GM21786 (cell line): ENCODE results near the gene PPP1R13L.
A peak's percentile ranks its signal among the peaks of the same experiment; 100 is the strongest.

Source experiments
- ATAC-seq: cut with Tn5 transposase; IDR thresholded peaks from one replicate; pipeline ENCODE4 v1.9.1; 2021; ENCODE audit not compliant: unreplicated experiment

PPP1R13L gene

GRCh38 chr19:45370410-45371204 lies 34.3 kb downstream of the PPP1R13L start, which contains the start of gene ERCC2:
Gene ERCC2, minus strand, starts transcription at chr19:45370573. Its CDS starts 33 bp downstream, at chr19:45370540.
- peak; percentile 93 for ATAC-seq

GRCh38 chr19:45368737-45369340 lies 36.0 kb downstream of the PPP1R13L start:
- no peak for ATAC-seq

DNA sequence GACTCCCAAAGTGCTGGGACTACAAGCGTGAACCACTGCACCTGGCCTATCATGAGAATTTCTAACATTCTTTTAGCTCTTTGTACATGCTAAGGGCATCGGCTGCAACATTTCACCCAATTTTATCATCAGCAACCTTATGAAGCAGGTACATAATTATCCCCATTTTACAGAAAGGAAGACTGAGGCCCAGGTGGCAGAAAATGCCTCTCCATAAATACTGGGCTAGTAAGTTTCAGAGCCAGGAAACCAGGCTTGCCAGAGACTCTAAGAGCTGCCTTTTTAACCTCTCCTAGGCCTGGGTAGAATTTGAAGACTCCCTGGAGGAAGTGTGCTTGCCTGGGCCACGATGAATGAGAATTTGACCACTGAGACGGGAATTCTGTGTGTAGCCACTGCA lies 36.7 kb downstream of the PPP1R13L start:
- no peak for ATAC-seq

DNA sequence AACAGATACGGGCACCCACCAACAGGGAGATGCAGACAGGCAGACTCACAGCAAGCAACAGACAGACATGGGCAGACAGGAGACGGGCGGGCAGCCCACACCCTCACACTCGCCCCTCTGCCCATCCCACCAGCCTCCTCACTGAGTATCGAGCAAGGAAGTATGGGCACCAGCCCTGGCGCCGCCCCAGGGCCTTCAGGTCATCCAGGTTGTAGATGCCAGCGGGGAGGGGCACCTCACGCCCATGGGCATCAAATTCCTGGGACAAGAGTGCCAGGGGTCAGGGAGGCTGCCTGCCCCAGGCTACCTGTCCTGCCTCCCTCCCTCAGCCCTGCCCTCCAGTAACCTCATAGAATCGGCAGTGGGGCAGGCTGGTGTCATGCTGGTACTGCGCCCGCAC lies 40.2 kb downstream of the PPP1R13L start:
- no peak for ATAC-seq

DNA sequence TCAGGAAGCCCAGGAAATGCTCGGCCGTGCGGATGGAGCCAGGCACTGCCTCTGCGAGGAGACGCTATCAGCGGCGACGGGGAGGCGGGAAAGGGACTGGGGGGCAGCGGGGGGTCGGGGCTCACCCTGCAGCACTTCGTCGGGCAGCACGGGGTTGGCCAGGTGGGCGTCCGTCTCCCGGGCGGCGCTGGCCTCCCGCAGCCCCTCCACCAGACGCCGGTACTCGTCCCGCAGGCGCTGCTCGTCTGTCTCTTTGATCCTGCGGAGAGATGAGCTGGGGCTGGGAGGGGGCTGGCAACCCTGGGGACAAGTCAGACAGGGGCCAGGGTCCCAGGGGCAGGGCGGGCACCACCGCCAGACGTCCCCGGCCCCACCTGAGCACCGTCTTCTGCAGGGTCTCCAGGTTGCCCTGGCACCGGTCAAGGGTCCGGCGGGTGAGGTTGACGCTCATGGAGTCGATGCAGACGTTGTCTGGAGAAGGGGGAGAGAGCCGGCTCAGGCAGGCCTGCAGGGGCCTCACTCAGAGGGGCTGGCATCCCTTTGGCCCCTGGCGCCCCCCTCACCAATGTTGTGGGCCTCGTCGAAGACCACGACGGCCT lies 40.9 kb downstream of the PPP1R13L start:
- no peak for ATAC-seq

DNA sequence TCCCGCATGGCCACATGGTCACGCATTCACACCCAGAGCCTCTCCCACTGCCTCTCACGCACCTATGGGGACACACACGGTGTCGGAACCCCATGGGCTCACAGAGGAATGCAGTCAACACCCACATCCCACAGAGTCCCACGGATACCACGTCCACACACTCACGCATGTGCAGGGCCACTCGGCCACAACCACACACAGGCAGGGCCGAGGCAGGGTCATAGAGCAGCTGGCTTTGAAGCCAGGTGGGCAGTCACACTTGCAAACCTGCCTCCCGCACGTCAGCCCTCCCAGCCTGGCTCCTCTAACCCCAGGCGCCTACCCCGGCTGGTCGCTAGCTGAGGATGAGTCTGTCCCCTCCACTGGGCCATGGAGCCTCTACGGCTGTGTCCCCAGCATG lies 42.6 kb downstream of the PPP1R13L start:
- ATAC-seq: no peak

GRCh38 chr19:45361608-45362007 lies 43.3 kb downstream of the PPP1R13L start:
- no peak for ATAC-seq

DNA sequence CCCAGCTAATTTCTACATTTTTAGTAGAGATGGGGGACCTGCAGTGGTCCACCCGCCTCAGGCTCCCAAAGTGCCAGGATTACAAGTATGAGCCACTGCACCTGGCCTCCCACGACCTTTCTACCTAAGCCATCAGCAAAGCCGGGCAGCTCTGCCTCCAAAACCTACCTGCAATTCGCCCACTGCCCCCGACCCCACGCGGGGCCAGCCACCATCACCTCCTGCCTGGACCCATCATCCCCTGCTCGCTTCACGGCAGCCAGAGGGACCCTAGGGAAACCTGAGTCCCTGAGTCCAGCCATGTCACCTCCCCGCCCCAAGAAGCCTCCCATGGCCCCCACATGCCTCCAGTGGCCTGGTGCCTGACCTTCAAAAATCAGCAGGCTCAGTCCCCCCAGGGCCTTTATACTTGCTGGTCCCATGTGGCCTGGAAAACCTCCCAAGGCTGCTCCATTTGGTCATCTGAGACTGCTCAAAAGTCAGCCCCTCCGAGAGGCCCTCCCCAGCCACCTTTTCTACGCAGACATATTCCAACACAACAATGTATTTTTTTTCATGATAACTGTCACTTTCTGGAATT lies 46.6 kb downstream of the PPP1R13L start:
- no peak for ATAC-seq

GRCh38 chr19:45357445-45357783 lies 47.5 kb downstream of the PPP1R13L start:
- no peak for ATAC-seq

- no peak for ATAC-seq
Measured at GRCh38 chr19:45356760-45357444, 48.0 kb downstream of the PPP1R13L start.

DNA sequence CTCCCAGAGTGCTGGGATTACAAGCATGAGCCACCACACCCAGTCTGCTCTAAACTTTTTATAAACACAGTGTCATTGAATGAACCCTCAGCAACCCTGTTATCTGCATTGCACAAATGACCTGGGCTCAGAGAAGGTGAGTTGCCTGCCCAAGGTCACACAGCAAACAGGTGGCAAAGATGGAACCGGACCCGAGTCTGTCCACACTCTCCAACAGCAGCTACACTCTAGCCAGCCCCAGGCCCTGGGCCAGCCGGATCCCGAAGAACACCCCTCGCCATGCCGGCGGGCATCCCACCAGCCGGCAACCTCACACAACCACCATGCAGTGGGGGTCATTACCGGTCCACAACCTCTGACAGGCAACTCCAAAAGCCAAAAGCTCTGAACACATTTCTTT lies 49.0 kb downstream of the PPP1R13L start:
- no peak for ATAC-seq

DNA sequence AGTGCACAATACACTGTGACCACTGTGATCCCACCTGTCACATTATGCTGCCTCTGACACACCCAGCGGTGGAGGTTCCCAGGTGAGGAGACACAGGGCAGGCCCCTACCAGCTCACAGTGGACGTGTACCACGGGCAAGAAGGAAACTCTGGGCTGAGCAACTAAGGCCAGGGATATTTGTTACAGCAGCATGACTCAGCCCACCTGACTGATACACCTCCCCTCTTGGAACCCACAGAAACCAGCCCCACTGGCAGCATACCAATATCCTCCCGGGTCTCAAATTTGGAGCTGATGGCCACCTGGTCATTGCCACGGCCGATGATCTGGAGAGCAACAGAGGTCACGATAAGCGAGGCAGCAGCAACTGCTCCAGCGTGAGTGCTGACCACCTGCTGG lies 49.5 kb downstream of the PPP1R13L start:
- ATAC-seq: no peak

- no peak for ATAC-seq
Measured at GRCh38 chr19:45354241-45354842, 50.5 kb downstream of the PPP1R13L start.

DNA sequence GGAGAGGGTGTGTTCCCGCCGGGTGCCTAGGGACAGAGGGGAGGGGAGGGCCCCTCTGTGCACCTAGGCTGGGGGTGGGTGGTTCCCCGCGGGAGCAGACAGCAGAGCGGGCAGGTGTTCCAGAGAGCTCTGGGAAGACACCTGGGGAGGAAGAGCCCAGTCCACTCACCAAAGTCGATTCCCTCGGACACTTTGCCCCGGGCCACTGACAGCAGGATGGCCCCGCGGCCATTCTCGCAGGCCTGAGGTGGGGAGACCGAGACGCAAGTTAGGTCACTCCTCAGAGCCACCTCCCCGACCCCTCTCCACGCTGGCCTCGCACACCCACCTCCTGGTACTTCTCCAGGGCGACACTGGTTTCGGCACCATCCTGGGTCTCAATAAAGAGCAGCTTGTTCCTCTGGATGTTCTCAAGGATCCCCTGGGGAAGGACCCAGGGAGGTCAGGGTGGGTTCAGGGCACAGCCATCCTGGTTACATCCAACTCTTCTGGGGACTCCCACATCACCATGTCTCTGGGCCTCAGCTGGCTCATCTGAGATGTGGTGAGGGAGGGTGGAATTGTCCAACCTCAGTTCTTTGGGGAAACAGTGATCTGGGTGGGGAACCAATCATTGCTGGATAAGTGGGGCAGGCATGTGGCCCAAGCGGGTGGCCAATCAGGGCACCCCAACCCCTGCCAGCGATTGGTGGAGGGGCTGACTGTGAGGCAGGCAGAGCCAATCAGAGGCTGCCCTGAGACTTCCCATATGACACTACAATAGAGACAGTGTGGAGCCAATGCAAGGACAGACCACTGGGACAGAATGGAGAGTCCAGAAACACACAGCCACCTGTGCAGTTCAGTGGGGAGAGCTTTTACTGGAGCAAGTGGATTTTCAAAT lies 51.7 kb downstream of the PPP1R13L start:
- ATAC-seq: no peak

- no peak for ATAC-seq
Measured at GRCh38 chr19:45352471-45352870, 52.4 kb downstream of the PPP1R13L start.

DNA sequence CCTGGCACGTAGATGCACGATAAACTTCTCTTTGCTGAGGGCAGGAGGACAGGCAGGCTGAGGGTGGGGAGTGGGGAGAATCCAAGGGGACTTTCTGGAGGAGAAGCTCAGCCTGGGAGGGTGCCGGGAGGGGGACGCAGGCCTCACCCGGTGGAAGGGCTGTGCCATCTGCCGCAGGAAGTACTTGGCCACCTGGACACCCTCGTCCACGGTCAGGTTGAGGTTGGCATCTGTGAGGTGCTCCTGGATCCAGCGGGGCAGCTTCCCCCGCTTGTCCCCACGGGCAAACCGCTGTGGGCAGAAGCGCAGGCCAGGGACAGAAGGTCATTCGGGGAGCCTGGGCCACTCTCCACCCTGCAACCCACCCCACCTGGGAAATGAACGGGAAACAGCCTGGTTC lies 52.8 kb downstream of the PPP1R13L start:
- ATAC-seq: no peak

- ATAC-seq: no peak
Measured at GRCh38 chr19:45351401-45351952, 53.4 kb downstream of the PPP1R13L start.

DNA sequence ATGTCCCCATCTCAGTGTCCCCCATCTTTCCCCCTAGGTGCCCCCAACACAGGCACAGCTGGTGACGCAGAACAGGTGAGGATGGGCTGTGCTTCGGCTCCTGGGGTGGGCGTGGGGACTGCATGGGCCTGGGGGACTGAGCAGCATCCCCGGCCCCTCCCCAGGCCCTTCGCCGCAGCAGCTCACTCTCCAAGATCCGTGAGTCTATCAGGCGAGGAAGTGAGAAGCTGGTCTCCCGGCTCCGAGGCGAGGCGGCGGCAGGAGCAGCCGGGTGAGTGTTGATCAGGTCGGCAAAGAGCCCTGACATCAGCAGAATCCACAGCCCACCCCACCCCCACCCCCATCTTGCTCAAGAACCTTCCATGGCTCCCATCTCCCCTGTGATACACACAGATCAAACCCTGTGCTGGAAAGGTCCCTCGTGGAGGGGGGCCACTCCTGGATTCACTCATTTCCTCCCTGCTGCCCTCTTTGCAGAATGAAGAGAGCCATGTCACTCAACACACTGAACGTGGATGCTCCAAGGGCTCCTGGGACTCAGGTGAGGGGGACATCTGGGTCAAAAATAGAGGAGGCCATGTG lies 54.3 kb downstream of the PPP1R13L start:
- ATAC-seq: no peak

DNA sequence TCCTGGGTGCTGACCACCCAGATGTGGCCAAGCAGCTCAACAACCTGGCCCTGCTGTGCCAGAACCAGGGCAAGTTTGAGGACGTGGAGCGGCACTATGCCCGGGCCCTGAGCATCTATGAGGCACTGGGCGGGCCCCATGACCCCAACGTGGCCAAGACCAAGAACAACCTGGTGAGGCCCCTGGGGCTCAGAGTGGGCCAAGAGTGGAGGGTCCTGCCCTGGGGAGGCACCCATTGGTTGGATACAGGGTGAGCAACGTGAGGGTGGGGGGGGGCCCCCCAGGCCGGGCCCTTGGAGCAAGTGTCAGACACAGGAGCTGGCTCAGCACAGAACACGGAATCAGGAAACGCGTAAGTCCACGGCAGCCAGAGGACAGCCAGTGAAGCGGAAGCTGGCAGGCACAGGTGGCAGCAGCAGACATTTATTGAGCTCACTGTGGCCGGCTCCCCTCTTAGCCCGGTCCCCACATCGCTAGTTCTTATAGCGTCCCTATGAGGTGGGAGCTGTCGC lies 55.4 kb downstream of the PPP1R13L start:
- ATAC-seq: no peak
